HG03571 (cell line): ENCODE measurements around the gene TNNI2.

Experiments used
- ATAC-seq: cut with Tn5 transposase; IDR thresholded peaks from one replicate; pipeline ENCODE4 v1.9.1; 2021; ENCODE audit not compliant: unreplicated experiment

TNNI2 gene

GRCh38 chr11:1820463-1821325 is 18.1 kb upstream of the TNNI2 start:
- no peak for ATAC-seq

GRCh38 chr11:1821562-1821961 is 17.2 kb upstream of the TNNI2 start:
- no peak for ATAC-seq

- ATAC-seq = no peak
These were observed 16.0 kb upstream of the TNNI2 start for GRCh38 chr11:1822648-1823375.

GRCh38 chr11:1823376-1824220 is 15.2 kb upstream of the TNNI2 start:
- ATAC-seq = no peak

- no peak for ATAC-seq
These were observed 14.4 kb upstream of the TNNI2 start for GRCh38 chr11:1824221-1825038.

GRCh38 chr11:1825039-1825740 is 13.6 kb upstream of the TNNI2 start:
- ATAC-seq = no peak

GRCh38 chr11:1825785-1826451 is 12.9 kb upstream of the TNNI2 start:
- no peak for ATAC-seq

- no peak for ATAC-seq
These were observed 12.2 kb upstream of the TNNI2 start for GRCh38 chr11:1826552-1827094.

GRCh38 chr11:1827095-1827813 is 11.5 kb upstream of the TNNI2 start:
- ATAC-seq = no peak

GRCh38 chr11:1827931-1828330 is 10.8 kb upstream of the TNNI2 start:
- no peak for ATAC-seq

GRCh38 chr11:1828542-1828941 is 10.2 kb upstream of the TNNI2 start:
- no peak for ATAC-seq

- ATAC-seq = no peak
These were observed 9.6 kb upstream of the TNNI2 start for GRCh38 chr11:1829039-1829820.

- no peak for ATAC-seq
These were observed 8.8 kb upstream of the TNNI2 start for GRCh38 chr11:1830004-1830321.

- ATAC-seq = no peak
These were observed 8.2 kb upstream of the TNNI2 start for GRCh38 chr11:1830322-1831223.

GRCh38 chr11:1831338-1832210 is 7.2 kb upstream of the TNNI2 start:
- ATAC-seq = no peak
